Heart left ventricle (tissue), 16 donors: Measurements from ENCODE around the gene PLA2G4A. TPM values are rescaled to one million over a fixed set of nuclear protein-coding genes. Genes with fewer than 3 reads are reported as not detected.

Experiments used
- ATAC-seq, 4 donors: fragments of 200-7000 bp; cut with Tn5 transposase; one replicate each; pipeline ENCODE4 v1.9.1; 2020 to 2022; ENCODE audit warnings: moderate library complexity in 4 of 4, mild to moderate bottlenecking in 3 of 4, moderate number of reproducible peaks in 1 of 4
- DNase-seq, 5 donors: peaks; one replicate each; pipeline ENCODE4 v3.0.0-alpha.2; 2020
- H3K27ac ChIP-seq, 12 donors: fragments of 200-600 bp; sonication (generic) in 4 of 12; one replicate each; pipeline versions ENCODE4 v1.5.0 to v1.8.0; 2016 to 2022; ENCODE audit warnings: mild to moderate bottlenecking in 2 of 12
- H3K27me3 ChIP-seq, 9 donors: fragments of 200-600 bp; sonication (generic) in 2 of 9; one replicate each; pipeline versions ENCODE4 v1.5.1 to v1.8.0; 2016 to 2022; ENCODE audit warnings: mild to moderate bottlenecking in 3 of 9
- H3K36me3 ChIP-seq, 9 donors: fragments of 200-600 bp; sonication (generic) in 2 of 9; one replicate each; pipeline versions ENCODE4 v1.5.0 to v1.8.0; 2018 to 2022; ENCODE audit warnings: mild to moderate bottlenecking in 2 of 9
- H3K4me1 ChIP-seq, 12 donors: fragments of 200-600 bp; sonication (generic) in 4 of 12; one replicate each; pipeline versions ENCODE4 v1.5.0 to v1.8.0; 2016 to 2022; ENCODE audit warnings: mild to moderate bottlenecking in 3 of 12
- H3K4me3 ChIP-seq, 12 donors: fragments of 200-600 bp; sonication (generic) in 4 of 12; one replicate each; pipeline versions ENCODE4 v1.5.0 to v1.8.0; 2017 to 2022; ENCODE audit warnings: mild to moderate bottlenecking in 9 of 12, moderate library complexity in 4 of 12
- H3K9me3 ChIP-seq, 12 donors: fragments of 200-600 bp; sonication (generic) in 4 of 12; one replicate each; pipeline versions ENCODE4 v1.5.0 to v1.8.0; 2016 to 2022; ENCODE audit warnings: mild to moderate bottlenecking in 1 of 12
- POLR2A ChIP-seq, 2 donors: fragments of 450-650 bp; IDR thresholded peaks; one replicate each; pipeline ENCODE4 v1.6.1; 2017; ENCODE audit warnings: antibody characterized with exemption in 2 of 2, mild to moderate bottlenecking in 2 of 2, moderate library complexity in 2 of 2
- WGBS, 4 donors: extraction: QIAGEN DNeasy Blood & Tissue Kit in 2 of 4; methylation state at CpG; one replicate each; pipeline versions ENCODE4 v1.1.5 to v1.1.7; 2013 to 2018; 5-methylcytosine and 5-hydroxymethylcytosine counted together
- intact Hi-C, 10 donors: fragments of 100-400 bp; cut with DNase I; formaldehyde crosslinking; loops; one replicate each; pipeline versions ENCODE4 v1.11.1 to v1.14.2; 2022
- polyA plus RNA-seq, 2 donors: library from polyadenylated mRNA; stranded (reverse); fragments of 200-250 nt; gene quantifications; one replicate each; pipeline ENCODE4 v1.2.3, GENCODE V29; 2013
- total RNA-seq, 9 donors: library from RNA; depleted of rRNA in 2 of 9; stranded (reverse); fragments of >200 nt in 2 of 9; fragmentation: NEBNext Ultra II Directional in 3 of 9; extraction: Animal tissue kit (Norgen Biotek cat#: 25700) in 3 of 9; gene quantifications; one replicate each; pipeline versions ENCODE4 v1.1.0 to v1.2.4, GENCODE V29; 2016 to 2023
- TF ChIP-seq, protein P1 (sequence below), 12 donors: fragments of 200-600 bp; sonication (generic) in 4 of 12; IDR thresholded peaks; one replicate each; pipeline versions ENCODE4 v1.5.0 to v1.8.0; 2018 to 2022; ENCODE audit warnings: antibody characterized with exemption in 12 of 12, mild to moderate bottlenecking in 5 of 12
- donor health status: ischemic (EF 13 %, LVEDD 7.1; RV severe dilation, severe dysfunction).
- donor health status: healthy with polysubstance abuse.
- donor health status: DM: no; HTN: yes; CAD: no.
- donor health status: DM: no; HTN: no; CAD: no.
- donor health status: ischemic (EF 25% LVEDD 6.9; RV normal size, moderate dysfunction).
- donor health status: ischemic (EF 25% LVEDD 5.7; RV mildly dilated, moderate dysfunction).
- donor health status: healthy.
- donor health status: DM: yes; HTN: yes; CAD: no.
- donor health status: ischemic (EF 35%, LVEDD 5.7; RV mildly dilated, moderate dysfunction).
- donor health status: nonischemic (EF 11% LVEDD 7.7; RV severe dilation, severe dysfunction).
- donor health status: DM: yes; HTN: yes; CAD: no.
- donor health status: PGD.
- donor health status: ischemic (EF 29% LVEDD 5.4; RV normal size, mild dysfunction).
- donor health status: nonischemic (EF 23%, LVEDD 6.1; RV moderate dilation, normal function).

PLA2G4A gene
- total and polyA plus RNA-seq, 11 donors, result 0.91 to 5.8 (median 1.8) TPM

DNA sequence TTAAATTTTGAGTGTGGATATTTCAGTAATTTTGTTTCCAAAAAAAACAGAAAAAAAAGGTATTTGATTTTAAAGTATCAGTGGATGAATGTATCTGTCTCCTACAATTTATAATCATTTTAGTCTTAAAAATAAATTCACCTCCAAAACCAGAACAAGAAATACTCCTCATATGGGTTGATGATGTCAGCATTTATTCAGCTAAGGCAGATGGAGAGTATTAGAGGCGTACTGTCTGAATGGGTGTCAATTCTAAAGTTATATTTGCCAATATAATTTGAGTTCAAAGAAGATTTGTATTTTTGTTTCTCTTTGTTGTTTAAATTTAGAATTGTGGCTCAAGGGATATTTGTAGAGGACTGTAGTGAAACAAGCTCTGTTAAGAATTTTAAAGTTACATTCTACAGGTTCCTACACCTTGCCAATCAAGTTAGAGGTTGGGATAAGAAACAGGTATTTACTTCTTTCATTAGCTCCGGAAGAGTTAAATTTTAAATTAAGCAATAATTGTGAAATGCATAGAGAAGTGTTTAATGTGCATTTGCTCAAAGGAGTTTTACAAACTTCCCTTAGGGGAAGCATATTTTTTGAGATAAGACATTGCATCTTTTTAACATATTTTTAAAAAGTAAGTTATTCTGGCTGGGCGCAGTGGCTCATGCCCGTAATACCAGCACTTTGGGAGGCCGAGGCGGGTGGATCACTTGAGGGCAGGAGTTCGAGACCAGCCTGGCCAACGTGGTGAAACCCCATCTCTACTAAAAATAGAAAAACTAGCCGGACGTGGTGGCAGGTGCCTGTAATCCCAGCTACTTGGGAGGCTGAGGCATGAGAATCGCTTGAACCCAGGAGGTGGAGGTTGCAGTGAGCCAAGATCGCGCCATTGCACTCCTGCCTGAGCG is 1.2 kb downstream of the PLA2G4A start:
- intact Hi-C loops, result no loop called here
- WGBS, 4 donors, result 74 to 77% (median 77%) methylated on average over 14 of the region's 14 CpGs

DNA sequence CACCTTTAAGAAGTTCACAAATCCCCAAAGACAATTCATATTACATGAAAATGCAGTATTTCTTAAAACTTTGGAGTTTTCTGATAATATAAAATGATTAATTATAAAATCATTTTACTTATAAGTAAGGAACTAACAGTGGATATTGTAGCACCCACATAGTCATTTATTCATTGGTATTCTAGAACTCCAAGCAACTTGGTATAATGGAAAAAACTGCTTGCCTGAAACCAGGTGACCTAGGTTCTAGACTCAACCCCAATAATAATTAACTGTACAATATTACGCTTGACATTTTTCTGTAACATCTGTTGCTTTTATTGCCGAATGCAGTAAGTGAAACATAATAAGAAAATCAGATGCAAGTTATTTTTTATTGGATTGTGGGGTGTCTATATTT is 2.4 kb downstream of the PLA2G4A start:
- Histone ChIP-seq H3K27me3 (no peaks in the 10 kb centered on the region), H3K36me3 (no peaks in the 10 kb centered on the region), H3K4me3 (no peak overlapping the region), H3K4me1 (peaks cover 0 to 3% (median 0%) of the 10 kb centered on the region in 12 donors), H3K27ac (no peak overlapping the region), H3K9me3 (no peaks in the 10 kb centered on the region)
- 89 to 97% (median 94%) methylated on average over 2 of the region's 2 CpGs for WGBS, 4 donors
- no peak for ATAC-seq
- TF ChIP-seq, protein P1, sequence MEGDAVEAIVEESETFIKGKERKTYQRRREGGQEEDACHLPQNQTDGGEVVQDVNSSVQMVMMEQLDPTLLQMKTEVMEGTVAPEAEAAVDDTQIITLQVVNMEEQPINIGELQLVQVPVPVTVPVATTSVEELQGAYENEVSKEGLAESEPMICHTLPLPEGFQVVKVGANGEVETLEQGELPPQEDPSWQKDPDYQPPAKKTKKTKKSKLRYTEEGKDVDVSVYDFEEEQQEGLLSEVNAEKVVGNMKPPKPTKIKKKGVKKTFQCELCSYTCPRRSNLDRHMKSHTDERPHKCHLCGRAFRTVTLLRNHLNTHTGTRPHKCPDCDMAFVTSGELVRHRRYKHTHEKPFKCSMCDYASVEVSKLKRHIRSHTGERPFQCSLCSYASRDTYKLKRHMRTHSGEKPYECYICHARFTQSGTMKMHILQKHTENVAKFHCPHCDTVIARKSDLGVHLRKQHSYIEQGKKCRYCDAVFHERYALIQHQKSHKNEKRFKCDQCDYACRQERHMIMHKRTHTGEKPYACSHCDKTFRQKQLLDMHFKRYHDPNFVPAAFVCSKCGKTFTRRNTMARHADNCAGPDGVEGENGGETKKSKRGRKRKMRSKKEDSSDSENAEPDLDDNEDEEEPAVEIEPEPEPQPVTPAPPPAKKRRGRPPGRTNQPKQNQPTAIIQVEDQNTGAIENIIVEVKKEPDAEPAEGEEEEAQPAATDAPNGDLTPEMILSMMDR (IDR thresholded peaks at IDR 0.05), result no peak
- TF ChIP-seq POLR2A (IDR thresholded peaks at IDR 0.05), result no peak
- intact Hi-C loops, result no loop called here
- no peak for DNase-seq

More for the DNA sequence above, 1.2 kb downstream of the PLA2G4A start:
- Histone ChIP-seq H3K27ac (peak overlapping the region in 2 of 12 donors; percentile 79 to 85), H3K9me3 (no peaks in the 10 kb centered on the region), H3K4me3 (peak overlapping the region in 9 of 12 donors; percentile 49 to 71 (median 59)), H3K36me3 (no peaks in the 10 kb centered on the region), H3K27me3 (no peaks in the 10 kb centered on the region), H3K4me1 (peaks cover 0 to 3% (median 0%) of the 10 kb centered on the region in 12 donors)
- DNase-seq, result no peak
- no peak for TF ChIP-seq POLR2A (IDR thresholded peaks at IDR 0.05)
- TF ChIP-seq, protein P1 (IDR thresholded peaks at IDR 0.05), result no peak
- no peak for ATAC-seq

DNA sequence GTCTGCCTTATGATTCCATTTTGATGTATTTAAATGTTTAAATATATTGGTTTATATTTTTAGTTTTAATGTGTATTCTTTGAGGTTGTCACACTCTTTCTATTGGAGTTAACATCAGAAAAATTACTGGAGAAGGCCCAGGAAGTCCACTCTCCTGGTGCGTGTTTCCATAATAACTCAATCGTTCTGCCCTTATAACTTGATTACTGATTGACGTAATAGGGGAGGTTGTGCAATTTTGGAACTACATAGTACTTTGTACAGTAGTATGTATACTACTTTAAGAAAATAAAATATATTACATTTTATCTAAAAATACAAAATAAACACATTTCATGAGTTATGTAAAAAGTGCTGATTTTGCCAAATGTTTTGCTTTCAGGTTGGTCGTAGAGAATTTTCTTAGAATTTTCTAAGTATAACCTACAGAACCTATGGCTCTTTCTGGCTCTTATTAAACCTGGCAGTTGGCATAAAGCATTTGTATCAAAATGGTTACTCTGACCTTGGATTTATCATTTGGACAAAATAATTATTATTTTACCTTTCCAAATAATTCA is 5.7 kb downstream of the PLA2G4A start:
- DNase-seq (no peak), ATAC-seq (no peak)
- no peak overlapping the region for H3K4me3 ChIP-seq
- 87 to 91% (median 89%) methylated on average over 4 of the region's 4 CpGs for WGBS, 4 donors
- TF ChIP-seq, protein P1 (IDR thresholded peaks at IDR 0.05), result no peak
- no peak for TF ChIP-seq POLR2A (IDR thresholded peaks at IDR 0.05)
- H3K9me3 ChIP-seq, result no peaks in the 10 kb centered on the region
- H3K36me3 ChIP-seq, result no peaks in the 10 kb centered on the region
- H3K4me1 ChIP-seq, result peaks cover 0 to 19% (median 0%) of the 10 kb centered on the region in 12 donors
- no peak overlapping the region for H3K27ac ChIP-seq
- H3K27me3 ChIP-seq, result no peaks in the 10 kb centered on the region
- intact Hi-C loops, result no loop called here

DNA sequence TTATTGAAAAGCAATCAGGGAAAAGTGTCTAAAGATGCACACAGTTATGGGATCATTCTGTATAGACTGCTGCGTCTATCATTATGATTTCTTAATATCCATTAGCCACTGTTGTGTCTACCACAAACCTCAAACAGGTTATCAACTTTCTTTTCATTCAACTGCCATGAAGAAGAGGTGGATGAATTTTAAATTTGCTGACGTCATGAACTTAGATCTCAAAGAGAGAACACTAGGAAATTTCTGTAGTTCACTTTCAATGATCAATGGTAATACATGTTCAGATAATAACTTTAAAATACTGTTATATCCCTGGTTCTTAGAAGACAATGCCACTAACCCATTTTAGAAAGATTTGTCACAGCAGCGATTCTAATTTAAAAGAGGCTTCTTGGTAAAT is 6.7 kb downstream of the PLA2G4A start:
- ATAC-seq, result no peak

More for the DNA sequence above, 6.7 kb downstream of the PLA2G4A start:
- no peak overlapping the region for H3K27ac ChIP-seq
- 85 to 92% (median 89%) methylated on average over 3 of the region's 3 CpGs for WGBS, 4 donors
- no peak for DNase-seq
- H3K27me3 ChIP-seq, result no peaks in the 10 kb centered on the region
- intact Hi-C loops, result no loop called here
- H3K4me1 ChIP-seq, result peaks cover 0 to 24% (median 0%) of the 10 kb centered on the region in 12 donors
- H3K4me3 ChIP-seq, result no peak overlapping the region
- TF ChIP-seq, protein P1 (IDR thresholded peaks at IDR 0.05), result no peak
- no peak for TF ChIP-seq POLR2A (IDR thresholded peaks at IDR 0.05)
- no peaks in the 10 kb centered on the region for H3K9me3 ChIP-seq
- H3K36me3 ChIP-seq, result no peaks in the 10 kb centered on the region
